Sigmoid colon (tissue), 4 donors: ENCODE measurements around the gene SLC30A9.

Experiments used
- EP300 ChIP-seq, 4 donors: sonication (generic); formaldehyde crosslinking; IDR thresholded peaks; one replicate each; pipeline ENCODE4 v1.6.1; 2017; ENCODE audit warnings: antibody characterized with exemption in 4 of 4
- TF ChIP-seq, protein P1 (sequence below), 4 experiments: fragments of 450-650 bp in 3 of 4; fragments of 200-600 bp in 1 of 4; IDR thresholded peaks; one replicate each; pipeline ENCODE4 v1.5.1; 2016 to 2019; ENCODE audit warnings: antibody characterized with exemption in 4 of 4, mild to moderate bottlenecking in 3 of 4, moderate library complexity in 2 of 4

GRCh38 chr4:41994461-41994985 lies 4.2 kb downstream of the SLC30A9 start:
- TF ChIP-seq, protein P1, sequence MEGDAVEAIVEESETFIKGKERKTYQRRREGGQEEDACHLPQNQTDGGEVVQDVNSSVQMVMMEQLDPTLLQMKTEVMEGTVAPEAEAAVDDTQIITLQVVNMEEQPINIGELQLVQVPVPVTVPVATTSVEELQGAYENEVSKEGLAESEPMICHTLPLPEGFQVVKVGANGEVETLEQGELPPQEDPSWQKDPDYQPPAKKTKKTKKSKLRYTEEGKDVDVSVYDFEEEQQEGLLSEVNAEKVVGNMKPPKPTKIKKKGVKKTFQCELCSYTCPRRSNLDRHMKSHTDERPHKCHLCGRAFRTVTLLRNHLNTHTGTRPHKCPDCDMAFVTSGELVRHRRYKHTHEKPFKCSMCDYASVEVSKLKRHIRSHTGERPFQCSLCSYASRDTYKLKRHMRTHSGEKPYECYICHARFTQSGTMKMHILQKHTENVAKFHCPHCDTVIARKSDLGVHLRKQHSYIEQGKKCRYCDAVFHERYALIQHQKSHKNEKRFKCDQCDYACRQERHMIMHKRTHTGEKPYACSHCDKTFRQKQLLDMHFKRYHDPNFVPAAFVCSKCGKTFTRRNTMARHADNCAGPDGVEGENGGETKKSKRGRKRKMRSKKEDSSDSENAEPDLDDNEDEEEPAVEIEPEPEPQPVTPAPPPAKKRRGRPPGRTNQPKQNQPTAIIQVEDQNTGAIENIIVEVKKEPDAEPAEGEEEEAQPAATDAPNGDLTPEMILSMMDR (IDR thresholded peaks at IDR 0.05) = no peak
- no peak for TF ChIP-seq EP300 (IDR thresholded peaks at IDR 0.05)
